HepG2 (cell line): Measurements from ENCODE around the gene KCNQ1OT1. TPM values are rescaled to one million over a fixed set of nuclear protein-coding genes. Genes with fewer than 3 reads are reported as not detected.

ENCODE experiments used
- ATAC-seq: fragments of 200-7000 bp; cut with Tn5 transposase; 3 replicates; pipeline ENCODE4 v1.9.1; 2020; ENCODE audit warnings: mild to moderate bottlenecking, moderate library complexity
- BruUV-seq: library from RNA; stranded (reverse); fragments of 400-500 nt; replicated peaks from 2 replicates; lab custom pipeline; 2021; lab: Mats Ljungman, UMichigan
- CTCF ChIA-PET: fragments of 300-600 bp; formaldehyde crosslinking; extraction: SDS; loops from one replicate; lab custom pipeline; 2021; ENCODE audit warnings: low total read pairs, inconsistent platforms, low intra/inter-chr PET ratio; lab: Yijun Ruan, JAX
- POLR2A ChIA-PET: fragments of 350-600 bp; sonication (Branson Sonifier 250); formaldehyde crosslinking; loops from one replicate; lab custom pipeline; 2020; ENCODE audit warnings: antibody characterized with exemption, inconsistent platforms; lab: Yijun Ruan, JAX
- DNase-seq: peaks from one replicate; pipeline ENCODE4 v3.0.0-alpha.2; 2015; ENCODE audit warnings: low spot score
- FAIRE-seq: peaks from 3 replicates; lab custom pipeline; 2011; peaks lifted over from hg19 to GRCh38; lab: Jason Lieb, UNC
- H2AFZ ChIP-seq: one replicate; pipeline ENCODE4 v1.6.1; 2011; ENCODE audit warnings: low read length, inconsistent platforms
- H3K27ac ChIP-seq: fragments of 300-600 bp; 3 replicates; pipeline ENCODE4 v1.8.0; 2011; ENCODE audit warnings: mixed run types, mild to moderate bottlenecking, mixed read lengths, low read length, inconsistent platforms; ENCODE audit not compliant: insufficient read depth; ENCODE audit errors: extremely low read length
- H3K27me3 ChIP-seq, 2 experiments: fragments of 200-600 bp in 1 of 2; 2 replicates in 1 of 2; 3 replicates in 1 of 2; pipeline versions ENCODE4 v1.6.0 to v1.8.0; 2011; ENCODE audit warnings: low read length in 2 of 2, mild to moderate bottlenecking in 2 of 2, moderate library complexity in 2 of 2, inconsistent platforms in 1 of 2; ENCODE audit not compliant: insufficient read depth in 2 of 2, control insufficient read depth in 1 of 2
- H3K36me3 ChIP-seq, 2 experiments: fragments of 200-600 bp in 1 of 2; replicated peaks in 1 of 2; 2 replicates in 1 of 2; 3 replicates in 1 of 2; pipeline versions ENCODE4 v1.5.1 to v1.8.0; 2011; ENCODE audit warnings: low read length in 2 of 2, inconsistent platforms in 1 of 2; ENCODE audit not compliant: insufficient read depth in 2 of 2, control insufficient read depth in 1 of 2
- H3K4me1 ChIP-seq: 2 replicates; pipeline ENCODE4 v1.5.1; 2012; ENCODE audit warnings: low read length, inconsistent platforms; ENCODE audit not compliant: insufficient read depth
- H3K4me2 ChIP-seq: 2 replicates; pipeline ENCODE4 v1.6.0; 2011; ENCODE audit warnings: low read depth, low read length, inconsistent platforms
- H3K4me3 ChIP-seq, 3 experiments: fragments of 200-600 bp in 1 of 3; sonication (generic), shearing (Covaris generic) in 1 of 3; replicated peaks in 1 of 3; 2 replicates each; pipeline ENCODE4 v1.5.1; 2011 to 2016; ENCODE audit warnings: low read length in 3 of 3, inconsistent platforms in 2 of 3, low read depth in 2 of 3, mild to moderate bottlenecking in 2 of 3, control low read depth in 1 of 3, mixed read lengths in 1 of 3; ENCODE audit not compliant: insufficient read depth in 1 of 3
- H3K79me2 ChIP-seq: one replicate; pipeline ENCODE4 v1.6.1; 2011; ENCODE audit warnings: low read length, inconsistent platforms; ENCODE audit not compliant: insufficient read depth
- H3K9ac ChIP-seq: 2 replicates; pipeline ENCODE4 v1.6.0; 2011; ENCODE audit warnings: mild to moderate bottlenecking, low read depth, low read length, inconsistent platforms; ENCODE audit not compliant: insufficient read depth
- H3K9me3 ChIP-seq: 2 replicates; pipeline ENCODE4 v1.5.1; 2012; ENCODE audit warnings: mild to moderate bottlenecking, low read length
- H4K20me1 ChIP-seq: 2 replicates; pipeline ENCODE4 v1.6.0; 2011; ENCODE audit warnings: inconsistent platforms, mild to moderate bottlenecking, low read length, moderate library complexity; ENCODE audit not compliant: insufficient read depth
- ARNT2 ChIP-seq: sonication (generic); formaldehyde crosslinking; IDR thresholded peaks from 2 replicates; pipeline ENCODE4 v1.8.0; 2022; ENCODE audit warnings: mild to moderate bottlenecking, low read depth, missing genetic modification reagents, moderate library complexity
- EED ChIP-seq: sonication (generic); formaldehyde crosslinking; IDR thresholded peaks from 2 replicates; pipeline ENCODE4 v1.5.0; 2020; ENCODE audit warnings: mild to moderate bottlenecking, missing genetic modification reagents
- MAFG ChIP-seq: sonication (generic); formaldehyde crosslinking; IDR thresholded peaks from 2 replicates; pipeline ENCODE4 v1.5.1; 2020; ENCODE audit warnings: mild to moderate bottlenecking, missing genetic modification reagents
- SMARCE1 ChIP-seq: fragments of 450-650 bp; IDR thresholded peaks from 2 replicates; pipeline ENCODE4 v1.6.1; 2017; ENCODE audit warnings: borderline replicate concordance
- TBX2 ChIP-seq: sonication (generic); formaldehyde crosslinking; IDR thresholded peaks from 2 replicates; pipeline ENCODE4 v1.5.0; 2020; ENCODE audit warnings: missing genetic modification reagents, mild to moderate bottlenecking, borderline replicate concordance
- TOE1 ChIP-seq: sonication (generic); formaldehyde crosslinking; IDR thresholded peaks from 2 replicates; pipeline ENCODE4 v1.4.0; 2020; ENCODE audit warnings: mild to moderate bottlenecking, missing genetic modification reagents
- TSC22D2 ChIP-seq: sonication (generic); formaldehyde crosslinking; IDR thresholded peaks from 2 replicates; pipeline ENCODE4 v1.5.1; 2020; ENCODE audit warnings: missing genetic modification reagents, mild to moderate bottlenecking, borderline replicate concordance
- ZC3H13 ChIP-seq: sonication (generic); formaldehyde crosslinking; IDR thresholded peaks from 2 replicates; pipeline ENCODE4 v1.8.1; 2023; ENCODE audit warnings: mild to moderate bottlenecking, missing genetic modification reagents, moderate library complexity
- ZNF569 ChIP-seq: sonication (generic); formaldehyde crosslinking; IDR thresholded peaks from 2 replicates; pipeline ENCODE4 v1.5.0; 2020; ENCODE audit warnings: mild to moderate bottlenecking, missing genetic modification reagents, moderate library complexity, borderline replicate concordance
- ZNF629 ChIP-seq: sonication (generic); formaldehyde crosslinking; conservative IDR thresholded peaks from 2 replicates; pipeline ENCODE4 v1.5.0; 2020; ENCODE audit warnings: missing genetic modification reagents
- ZNF788 ChIP-seq: sonication (generic); formaldehyde crosslinking; IDR thresholded peaks from 2 replicates; pipeline ENCODE4 v1.5.0; 2020; ENCODE audit warnings: mild to moderate bottlenecking, missing genetic modification reagents, borderline replicate concordance
- WGBS: methylation state at CpG from one replicate; pipeline ENCODE4 v1.1.6; 2017; ENCODE audit warnings: low lambda C conversion rate; 5-methylcytosine and 5-hydroxymethylcytosine counted together
- in situ Hi-C: cut with HindIII; loops from 2 replicates; pipeline ENCODE4 v1.10.0; 2017; ENCODE audit warnings: low pct_unique_long_range_greater_than_20kb; ENCODE audit not compliant: extremely low pct_ligation_motif_present
- intact Hi-C: fragments of 100-400 bp; cut with micrococcal nuclease; formaldehyde crosslinking; loops from one replicate; pipeline ENCODE4 v1.10.0; 2022; ENCODE audit not compliant: unreplicated experiment
- polyA plus RNA-seq, 8 experiments: library from polyadenylated mRNA; depleted of rRNA in 3 of 8; stranded (reverse) in 7 of 8; unstranded in 1 of 8; fragments of >200 nt; fragmentation: Illumina TruSeq in 4 of 8; extraction: Trizol in 4 of 8; gene quantifications; 2 replicates each; pipeline versions ENCODE4 v1.2.1 to v1.2.3, GENCODE V29; 2011 to 2016; ENCODE audit warnings: low read depth in 4 of 8, missing spikeins in 1 of 8, mixed read lengths in 1 of 8; ENCODE audit not compliant: insufficient read depth in 1 of 8
- total RNA-seq, 5 experiments: library from RNA; depleted of rRNA; stranded (reverse); fragments of >200 nt; fragmentation: Illumina TruSeq; extraction: Trizol; gene quantifications; 2 replicates each; pipeline ENCODE4 v1.2.3, GENCODE V29; 2016; ENCODE audit warnings: low read depth in 1 of 5
- TF ChIP-seq, protein P1 (sequence below): sonication (generic); formaldehyde crosslinking; IDR thresholded peaks from 2 replicates; pipeline ENCODE4 v1.8.0; 2022; ENCODE audit warnings: mild to moderate bottlenecking, missing genetic modification reagents, moderate library complexity
- TF ChIP-seq, protein P2 (sequence below): sonication (generic); formaldehyde crosslinking; IDR thresholded peaks from 2 replicates; pipeline ENCODE4 v1.4.0; 2020; ENCODE audit warnings: mild to moderate bottlenecking, missing genetic modification reagents
- TF ChIP-seq, protein P3 (sequence below): sonication (generic); formaldehyde crosslinking; IDR thresholded peaks from 2 replicates; pipeline ENCODE4 v1.4.0; 2020; ENCODE audit warnings: missing genetic modification reagents
- TF ChIP-seq, protein P4 (sequence below): sonication (generic); formaldehyde crosslinking; IDR thresholded peaks from 2 replicates; pipeline ENCODE4 v1.5.1; 2020; ENCODE audit warnings: missing genetic modification reagents, mild to moderate bottlenecking, borderline replicate concordance
- TF ChIP-seq, protein P5 (sequence below): sonication (generic); formaldehyde crosslinking; IDR thresholded peaks from 2 replicates; pipeline ENCODE4 v1.5.1; 2020; ENCODE audit warnings: mild to moderate bottlenecking, missing genetic modification reagents, moderate library complexity

The KCNQ1OT1 gene
- total and polyA plus RNA-seq, 2 of the 13 experiments (the other 11 are each of a cell fraction or from before 2014, with no cell fraction given): 1.3 to 18.9 TPM

DNA sequence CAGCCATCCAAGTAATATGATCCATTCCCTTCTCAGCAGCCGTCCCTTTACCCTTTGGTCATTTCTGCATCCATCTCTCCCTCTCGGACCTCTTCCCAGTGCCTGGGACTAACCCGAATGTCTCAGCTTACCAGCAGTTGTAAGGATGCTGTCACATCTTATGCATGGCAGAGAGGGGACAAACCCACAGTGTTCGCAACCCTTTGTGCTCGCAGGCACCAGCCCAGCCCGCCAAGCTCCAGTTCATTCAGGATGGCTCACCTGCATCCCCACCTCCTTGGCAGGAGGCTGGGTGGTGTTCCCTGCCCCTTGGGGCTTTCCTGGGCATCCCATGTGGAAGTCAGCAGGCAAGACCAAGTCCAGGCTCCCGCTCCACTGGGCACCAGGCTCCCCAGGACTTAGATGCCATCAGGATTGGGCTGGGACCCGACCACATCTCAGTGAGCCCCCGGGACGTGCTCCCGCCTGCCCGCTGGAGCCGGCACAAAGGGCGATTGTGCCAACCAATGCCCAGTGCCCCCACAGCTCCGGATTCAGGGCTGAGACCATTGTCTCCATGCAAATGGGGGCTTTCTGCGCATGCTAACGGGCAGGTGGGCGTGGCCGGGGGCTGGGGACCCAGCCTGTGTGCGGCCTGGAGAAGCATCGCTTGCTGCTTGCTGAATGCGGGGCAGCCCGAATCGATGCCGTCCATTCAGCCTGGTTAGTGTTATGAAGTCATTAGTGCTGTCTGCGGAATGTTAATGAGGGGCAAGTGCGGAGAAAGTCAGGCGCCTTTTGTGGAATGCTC is 108.6 kb downstream of the KCNQ1OT1 start:
- no peak overlapping the region for H3K4me2 ChIP-seq
- H3K4me3 ChIP-seq: no peak overlapping the region
- no peaks in the 10 kb centered on the region for H3K79me2 ChIP-seq
- no TSS peak for BruUV-seq
- peaks cover 6% of the 10 kb centered on the region; the same call in 1 of the 2 replicates for H4K20me1 ChIP-seq
- POLR2A ChIA-PET: no interaction called here
- ATAC-seq: no peak
- CTCF ChIA-PET: no interaction called here
- H2AFZ ChIP-seq: no peak overlapping the region
- intact Hi-C loops: no loop called here
- TF ChIP-seq ARNT2 (CRISPR knock-in tag): no peak
- no peak for TF ChIP-seq EED (CRISPR knock-in tag)
- TF ChIP-seq, protein P1, sequence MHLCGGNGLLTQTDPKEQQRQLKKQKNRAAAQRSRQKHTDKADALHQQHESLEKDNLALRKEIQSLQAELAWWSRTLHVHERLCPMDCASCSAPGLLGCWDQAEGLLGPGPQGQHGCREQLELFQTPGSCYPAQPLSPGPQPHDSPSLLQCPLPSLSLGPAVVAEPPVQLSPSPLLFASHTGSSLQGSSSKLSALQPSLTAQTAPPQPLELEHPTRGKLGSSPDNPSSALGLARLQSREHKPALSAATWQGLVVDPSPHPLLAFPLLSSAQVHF (CRISPR knock-in tag): no peak
- TF ChIP-seq ZNF788: no peak
- TF ChIP-seq TOE1 (CRISPR knock-in tag): no peak
- TF ChIP-seq, protein P2, sequence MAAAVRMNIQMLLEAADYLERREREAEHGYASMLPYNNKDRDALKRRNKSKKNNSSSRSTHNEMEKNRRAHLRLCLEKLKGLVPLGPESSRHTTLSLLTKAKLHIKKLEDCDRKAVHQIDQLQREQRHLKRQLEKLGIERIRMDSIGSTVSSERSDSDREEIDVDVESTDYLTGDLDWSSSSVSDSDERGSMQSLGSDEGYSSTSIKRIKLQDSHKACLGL (CRISPR knock-in tag): no peak
- no peak for TF ChIP-seq ZC3H13 (CRISPR knock-in tag)
- TF ChIP-seq, protein P3, sequence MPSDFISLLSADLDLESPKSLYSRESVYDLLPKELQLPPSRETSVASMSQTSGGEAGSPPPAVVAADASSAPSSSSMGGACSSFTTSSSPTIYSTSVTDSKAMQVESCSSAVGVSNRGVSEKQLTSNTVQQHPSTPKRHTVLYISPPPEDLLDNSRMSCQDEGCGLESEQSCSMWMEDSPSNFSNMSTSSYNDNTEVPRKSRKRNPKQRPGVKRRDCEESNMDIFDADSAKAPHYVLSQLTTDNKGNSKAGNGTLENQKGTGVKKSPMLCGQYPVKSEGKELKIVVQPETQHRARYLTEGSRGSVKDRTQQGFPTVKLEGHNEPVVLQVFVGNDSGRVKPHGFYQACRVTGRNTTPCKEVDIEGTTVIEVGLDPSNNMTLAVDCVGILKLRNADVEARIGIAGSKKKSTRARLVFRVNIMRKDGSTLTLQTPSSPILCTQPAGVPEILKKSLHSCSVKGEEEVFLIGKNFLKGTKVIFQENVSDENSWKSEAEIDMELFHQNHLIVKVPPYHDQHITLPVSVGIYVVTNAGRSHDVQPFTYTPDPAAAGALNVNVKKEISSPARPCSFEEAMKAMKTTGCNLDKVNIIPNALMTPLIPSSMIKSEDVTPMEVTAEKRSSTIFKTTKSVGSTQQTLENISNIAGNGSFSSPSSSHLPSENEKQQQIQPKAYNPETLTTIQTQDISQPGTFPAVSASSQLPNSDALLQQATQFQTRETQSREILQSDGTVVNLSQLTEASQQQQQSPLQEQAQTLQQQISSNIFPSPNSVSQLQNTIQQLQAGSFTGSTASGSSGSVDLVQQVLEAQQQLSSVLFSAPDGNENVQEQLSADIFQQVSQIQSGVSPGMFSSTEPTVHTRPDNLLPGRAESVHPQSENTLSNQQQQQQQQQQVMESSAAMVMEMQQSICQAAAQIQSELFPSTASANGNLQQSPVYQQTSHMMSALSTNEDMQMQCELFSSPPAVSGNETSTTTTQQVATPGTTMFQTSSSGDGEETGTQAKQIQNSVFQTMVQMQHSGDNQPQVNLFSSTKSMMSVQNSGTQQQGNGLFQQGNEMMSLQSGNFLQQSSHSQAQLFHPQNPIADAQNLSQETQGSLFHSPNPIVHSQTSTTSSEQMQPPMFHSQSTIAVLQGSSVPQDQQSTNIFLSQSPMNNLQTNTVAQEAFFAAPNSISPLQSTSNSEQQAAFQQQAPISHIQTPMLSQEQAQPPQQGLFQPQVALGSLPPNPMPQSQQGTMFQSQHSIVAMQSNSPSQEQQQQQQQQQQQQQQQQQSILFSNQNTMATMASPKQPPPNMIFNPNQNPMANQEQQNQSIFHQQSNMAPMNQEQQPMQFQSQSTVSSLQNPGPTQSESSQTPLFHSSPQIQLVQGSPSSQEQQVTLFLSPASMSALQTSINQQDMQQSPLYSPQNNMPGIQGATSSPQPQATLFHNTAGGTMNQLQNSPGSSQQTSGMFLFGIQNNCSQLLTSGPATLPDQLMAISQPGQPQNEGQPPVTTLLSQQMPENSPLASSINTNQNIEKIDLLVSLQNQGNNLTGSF: no peak
- no peak for TF ChIP-seq TBX2
- no peak for TF ChIP-seq MAFG (CRISPR knock-in tag)
- TF ChIP-seq, protein P4, sequence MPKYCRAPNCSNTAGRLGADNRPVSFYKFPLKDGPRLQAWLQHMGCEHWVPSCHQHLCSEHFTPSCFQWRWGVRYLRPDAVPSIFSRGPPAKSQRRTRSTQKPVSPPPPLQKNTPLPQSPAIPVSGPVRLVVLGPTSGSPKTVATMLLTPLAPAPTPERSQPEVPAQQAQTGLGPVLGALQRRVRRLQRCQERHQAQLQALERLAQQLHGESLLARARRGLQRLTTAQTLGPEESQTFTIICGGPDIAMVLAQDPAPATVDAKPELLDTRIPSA (CRISPR knock-in tag): no peak
- TF ChIP-seq, protein P5, sequence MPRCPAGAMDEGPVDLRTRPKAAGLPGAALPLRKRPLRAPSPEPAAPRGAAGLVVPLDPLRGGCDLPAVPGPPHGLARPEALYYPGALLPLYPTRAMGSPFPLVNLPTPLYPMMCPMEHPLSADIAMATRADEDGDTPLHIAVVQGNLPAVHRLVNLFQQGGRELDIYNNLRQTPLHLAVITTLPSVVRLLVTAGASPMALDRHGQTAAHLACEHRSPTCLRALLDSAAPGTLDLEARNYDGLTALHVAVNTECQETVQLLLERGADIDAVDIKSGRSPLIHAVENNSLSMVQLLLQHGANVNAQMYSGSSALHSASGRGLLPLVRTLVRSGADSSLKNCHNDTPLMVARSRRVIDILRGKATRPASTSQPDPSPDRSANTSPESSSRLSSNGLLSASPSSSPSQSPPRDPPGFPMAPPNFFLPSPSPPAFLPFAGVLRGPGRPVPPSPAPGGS: no peak
- TF ChIP-seq ZNF569 (CRISPR knock-in tag): no peak
- TF ChIP-seq ZNF629 (CRISPR knock-in tag): no peak
- TF ChIP-seq SMARCE1: no peak
- no peak for TF ChIP-seq TSC22D2
- TF ChIP-seq, all 625 proteins: peak for 0
- H3K27me3 ChIP-seq: peaks cover 15 to 84% of the 10 kb centered on the region in 2 experiments; a peak in 4 of 5 replicates
- WGBS: 46% methylated on average over 12 of the region's 28 CpGs
- no peak for FAIRE-seq
- no peaks in the 10 kb centered on the region for H3K4me1 ChIP-seq
- H3K27ac ChIP-seq: no peak overlapping the region
- no peak overlapping the region for H3K9ac ChIP-seq
- no peaks in the 10 kb centered on the region for H3K36me3 ChIP-seq
- in situ Hi-C loops: no loop called here
- H3K9me3 ChIP-seq: no peaks in the 10 kb centered on the region
- no peak for DNase-seq
